PC-3 (cell line): Measurements from ENCODE around the gene RABAC1. TPM values are rescaled to one million over a fixed set of nuclear protein-coding genes. Genes with fewer than 3 reads are reported as not detected.

Source experiments
- ATAC-seq: fragments of 200-7000 bp; cut with Tn5 transposase; 2 replicates; pipeline ENCODE4 v1.9.1; 2020; ENCODE audit warnings: mild to moderate bottlenecking, moderate library complexity
- BruUV-seq: library from RNA; stranded (reverse); fragments of 400-500 nt; replicated peaks from 2 replicates; lab custom pipeline; 2021; lab: Mats Ljungman, UMichigan
- CTCF ChIA-PET: fragments of 300-600 bp; sonication (Branson Sonifier 250); formaldehyde crosslinking; loops from one replicate; lab custom pipeline; 2022; ENCODE audit warnings: antibody characterized with exemption; lab: Charles Lee
- POLR2A ChIA-PET: fragments of 300-600 bp; sonication (Branson Sonifier 250); formaldehyde crosslinking; loops from one replicate; lab custom pipeline; 2022; ENCODE audit warnings: antibody characterized with exemption; ENCODE audit not compliant: unreplicated experiment; lab: Charles Lee
- DNase-seq: peaks from one replicate; pipeline ENCODE4 v3.0.0-alpha.2; 2015
- H2AFZ ChIP-seq: fragments of 300-600 bp; sonication (generic); 2 replicates; pipeline ENCODE4 v1.6.0; 2016; ENCODE audit warnings: antibody characterized with exemption, low read length
- H3F3A ChIP-seq: fragments of 300-600 bp; sonication (generic); one replicate; pipeline ENCODE4 v1.6.0; 2017; ENCODE audit warnings: antibody characterized with exemption, low read length, control low read depth, mild to moderate bottlenecking; ENCODE audit not compliant: unreplicated experiment
- H3K27ac ChIP-seq: fragments of 300-600 bp; sonication (generic); 2 replicates; pipeline ENCODE4 v1.5.1; 2016; ENCODE audit warnings: mild to moderate bottlenecking, low read length
- H3K27me3 ChIP-seq: fragments of 300-600 bp; sonication (generic); 2 replicates; pipeline ENCODE4 v1.6.1; 2016; ENCODE audit warnings: low read length, mixed read lengths
- H3K36me3 ChIP-seq: fragments of 300-600 bp; sonication (generic); 2 replicates; pipeline ENCODE4 v1.6.1; 2016; ENCODE audit warnings: low read depth, mixed run types, low read length, mixed read lengths
- H3K4me1 ChIP-seq: fragments of 300-600 bp; sonication (generic); 2 replicates; pipeline ENCODE4 v1.5.1; 2016; ENCODE audit warnings: low read length; ENCODE audit not compliant: insufficient read depth
- H3K4me2 ChIP-seq: fragments of 300-600 bp; sonication (generic); 2 replicates; pipeline ENCODE4 v1.6.0; 2016; ENCODE audit warnings: low read length
- H3K4me3 ChIP-seq: fragments of 300-600 bp; sonication (generic); 2 replicates; pipeline ENCODE4 v1.5.1; 2016; ENCODE audit warnings: mild to moderate bottlenecking, low read length, mixed read lengths
- H3K79me2 ChIP-seq: fragments of 300-600 bp; sonication (generic); 2 replicates; pipeline ENCODE4 v1.6.1; 2017; ENCODE audit warnings: low read length, mixed read lengths
- H3K9ac ChIP-seq: fragments of 300-600 bp; sonication (generic); 2 replicates; pipeline ENCODE4 v1.6.0; 2016; ENCODE audit warnings: mild to moderate bottlenecking, low read length
- H3K9me2 ChIP-seq: fragments of 300-600 bp; sonication (generic); replicated peaks from 2 replicates; pipeline ENCODE4 v1.6.1; 2016; ENCODE audit warnings: mixed run types, low read length, mixed read lengths
- H3K9me3 ChIP-seq: fragments of 300-600 bp; sonication (generic); 2 replicates; pipeline ENCODE4 v1.6.1; 2016; ENCODE audit warnings: low read length, mixed read lengths
- H4K20me1 ChIP-seq: fragments of 300-600 bp; sonication (generic); 2 replicates; pipeline ENCODE4 v1.6.1; 2016; ENCODE audit warnings: low read length, mixed read lengths
- CTCF ChIP-seq: fragments of 300-600 bp; sonication (generic); conservative IDR thresholded peaks from 2 replicates; pipeline ENCODE4 v1.5.1; 2017; ENCODE audit warnings: antibody characterized with exemption, low read depth, mild to moderate bottlenecking, low read length
- EZH2 ChIP-seq: fragments of 300-600 bp; sonication (generic); IDR thresholded peaks from one replicate; pipeline ENCODE4 v1.6.1; 2017; ENCODE audit warnings: antibody characterized with exemption, mild to moderate bottlenecking, low read length; ENCODE audit not compliant: unreplicated experiment
- EZH2phosphoT487 ChIP-seq: fragments of 300-600 bp; sonication (generic); IDR thresholded peaks from 2 replicates; pipeline ENCODE4 v1.6.1; 2018; ENCODE audit warnings: mild to moderate bottlenecking, antibody characterized with exemption, low read length, borderline replicate concordance
- intact Hi-C: fragments of 100-400 bp; cut with micrococcal nuclease; formaldehyde crosslinking; loops from 2 replicates; pipeline ENCODE4 v1.9.0; 2023
- total RNA-seq: library from RNA; depleted of rRNA; stranded (reverse); fragments of >200 nt; gene quantifications from 2 replicates; pipeline ENCODE4 v1.2.3, GENCODE V29; 2014

RABAC1 gene
- total RNA-seq, 1 experiment from 2014 or later, result 158 TPM

- Histone ChIP-seq H3K4me3 (peak overlapping the region; percentile 71), H4K20me1 (no peaks in the 10 kb centered on the region), H3K36me3 (no peaks in the 10 kb centered on the region), H3K27me3 (0 out of 2 replicates have a peak, but pooled peaks cover 9% of the 10 kb centered on the region), H3K79me2 (no peaks in the 10 kb centered on the region), H3K9me3 (no peaks in the 10 kb centered on the region), H2AFZ (peak overlapping the region; percentile 69), H3F3A (no peaks in the 10 kb centered on the region), H3K4me2 (peak overlapping the region; percentile 93), H3K27ac (no peak overlapping the region), H3K9ac (no peak overlapping the region), H3K9me2 (no peaks in the 10 kb centered on the region), H3K4me1 (peaks cover 6% of the 10 kb centered on the region; the same call in 1 of the 2 replicates)
- TF ChIP-seq EZH2phosphoT487, result no peak
- no peak for TF ChIP-seq EZH2
- TF ChIP-seq CTCF, result no peak
- ChIA-PET CTCF (no interaction called here), POLR2A (no interaction called here)
- BruUV-seq, result no TSS peak
- ATAC-seq (no peak), DNase-seq (no peak)
- intact Hi-C loops, result no loop called here
Measured at GRCh38 chr19:41927497-41928192, 31.5 kb downstream of the RABAC1 start.

- BruUV-seq, result no TSS peak
- H3F3A ChIP-seq, result no peaks in the 10 kb centered on the region
- H3K27me3 ChIP-seq, result 0 out of 2 replicates have a peak, but pooled peaks cover 14% of the 10 kb centered on the region
- H3K27ac ChIP-seq, result no peak overlapping the region
- no peak overlapping the region for H2AFZ ChIP-seq
- H3K4me2 ChIP-seq, result no peak overlapping the region
- no peak overlapping the region for H3K9ac ChIP-seq
- H3K9me2 ChIP-seq, result no peaks in the 10 kb centered on the region
- no peaks in the 10 kb centered on the region for H4K20me1 ChIP-seq
- intact Hi-C loops, result no loop called here
- TF ChIP-seq CTCF, result no peak
- no peak for TF ChIP-seq EZH2phosphoT487
- no peak for TF ChIP-seq EZH2
- POLR2A ChIA-PET, result no interaction called here
- H3K36me3 ChIP-seq, result no peaks in the 10 kb centered on the region
- ATAC-seq (no peak), DNase-seq (no peak)
- H3K4me3 ChIP-seq, result no peak overlapping the region
- CTCF ChIA-PET, result no interaction called here
- no peaks in the 10 kb centered on the region for H3K79me2 ChIP-seq
- no peaks in the 10 kb centered on the region for H3K9me3 ChIP-seq
- H3K4me1 ChIP-seq, result peaks cover 6% of the 10 kb centered on the region; the same call in 1 of the 2 replicates
Measured at GRCh38 chr19:41926763-41927496, 32.2 kb downstream of the RABAC1 start.
